BJ (cell line): Measurements from ENCODE around the gene PYCR2. TPM values are rescaled to one million over a fixed set of nuclear protein-coding genes. Genes with fewer than 3 reads are reported as not detected.

ENCODE experiments used
- CTCF ChIA-PET: fragments of 350-600 bp; formaldehyde crosslinking; extraction: SDS; loops from one replicate; lab custom pipeline; 2021; ENCODE audit warnings: antibody characterized with exemption, inconsistent platforms; lab: Yijun Ruan, JAX
- POLR2A ChIA-PET: fragments of 300-600 bp; sonication (Branson Sonifier 250); formaldehyde crosslinking; extraction: SDS; loops from one replicate; lab custom pipeline; 2021; ENCODE audit warnings: antibody characterized with exemption; lab: Charles Lee
- DNase-seq: peaks from one replicate; pipeline ENCODE4 v3.0.0-alpha.2; 2011; ENCODE audit warnings: low read depth
- H3K27me3 ChIP-seq: 2 replicates; pipeline ENCODE4 v1.6.0; 2011; ENCODE audit warnings: low read length; ENCODE audit not compliant: control insufficient read depth, insufficient read depth
- H3K36me3 ChIP-seq: 2 replicates; pipeline ENCODE4 v1.5.1; 2011; ENCODE audit warnings: low read length; ENCODE audit not compliant: control insufficient read depth, insufficient read depth
- H3K4me3 ChIP-seq: 2 replicates; pipeline ENCODE4 v1.5.1; 2011; ENCODE audit warnings: low read depth, mild to moderate bottlenecking, control low read depth, low read length
- polyA plus RNA-seq: library from polyadenylated mRNA; depleted of rRNA; stranded (reverse); fragments of >200 nt; gene quantifications from 2 replicates; pipeline ENCODE4 v1.2.3, GENCODE V29; 2011; rRNA removed
- small RNA-seq: library from RNA; depleted of rRNA; stranded (forward); fragments of <200 nt; gene quantifications from one replicate; pipeline ENCODE3, GENCODE V24; 2012; ENCODE audit warnings: low replicate concordance, low read depth; ENCODE audit not compliant: insufficient read length
- TF ChIP-seq, protein P1 (sequence below): IDR thresholded peaks from 2 replicates; pipeline ENCODE4 v1.5.1; 2011; ENCODE audit warnings: low read depth, mild to moderate bottlenecking, control low read depth, inconsistent platforms, low read length, moderate library complexity; ENCODE audit not compliant: insufficient read depth

Gene PYCR2
- polyA plus RNA-seq, 1 experiment = 81.1 TPM

DNA sequence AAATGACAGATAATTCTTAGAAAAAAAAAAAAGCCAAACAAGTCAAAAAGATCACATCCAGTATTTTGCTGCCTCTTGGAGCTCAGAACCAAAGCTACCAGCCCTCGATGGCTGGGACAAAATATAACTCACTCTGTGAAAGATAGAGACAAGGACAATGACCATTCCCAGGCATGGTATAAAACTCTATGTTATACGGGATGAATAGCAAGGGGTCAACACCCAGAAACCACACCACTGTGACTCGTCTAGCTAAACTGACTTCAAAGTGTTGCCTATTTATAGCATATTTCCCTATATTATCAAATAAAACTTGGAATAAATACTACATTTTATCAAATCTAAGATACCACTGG lies 52.0 kb downstream of the PYCR2 start:
- H3K4me3 ChIP-seq = no peak overlapping the region
- TF ChIP-seq, protein P1, sequence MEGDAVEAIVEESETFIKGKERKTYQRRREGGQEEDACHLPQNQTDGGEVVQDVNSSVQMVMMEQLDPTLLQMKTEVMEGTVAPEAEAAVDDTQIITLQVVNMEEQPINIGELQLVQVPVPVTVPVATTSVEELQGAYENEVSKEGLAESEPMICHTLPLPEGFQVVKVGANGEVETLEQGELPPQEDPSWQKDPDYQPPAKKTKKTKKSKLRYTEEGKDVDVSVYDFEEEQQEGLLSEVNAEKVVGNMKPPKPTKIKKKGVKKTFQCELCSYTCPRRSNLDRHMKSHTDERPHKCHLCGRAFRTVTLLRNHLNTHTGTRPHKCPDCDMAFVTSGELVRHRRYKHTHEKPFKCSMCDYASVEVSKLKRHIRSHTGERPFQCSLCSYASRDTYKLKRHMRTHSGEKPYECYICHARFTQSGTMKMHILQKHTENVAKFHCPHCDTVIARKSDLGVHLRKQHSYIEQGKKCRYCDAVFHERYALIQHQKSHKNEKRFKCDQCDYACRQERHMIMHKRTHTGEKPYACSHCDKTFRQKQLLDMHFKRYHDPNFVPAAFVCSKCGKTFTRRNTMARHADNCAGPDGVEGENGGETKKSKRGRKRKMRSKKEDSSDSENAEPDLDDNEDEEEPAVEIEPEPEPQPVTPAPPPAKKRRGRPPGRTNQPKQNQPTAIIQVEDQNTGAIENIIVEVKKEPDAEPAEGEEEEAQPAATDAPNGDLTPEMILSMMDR = no peak
- DNase-seq = no peak
- no peaks in the 10 kb centered on the region for H3K27me3 ChIP-seq
- POLR2A ChIA-PET = no interaction called here
- CTCF ChIA-PET = interaction anchor here (1.0 to 2.1 kb wide), 3 partner anchors 8 to 397 kb away, joined by 3 to 8 read pairs (median 6); no protein-coding TSS in a partner anchor
- H3K36me3 ChIP-seq = peaks cover 22% of the 10 kb centered on the region

DNA sequence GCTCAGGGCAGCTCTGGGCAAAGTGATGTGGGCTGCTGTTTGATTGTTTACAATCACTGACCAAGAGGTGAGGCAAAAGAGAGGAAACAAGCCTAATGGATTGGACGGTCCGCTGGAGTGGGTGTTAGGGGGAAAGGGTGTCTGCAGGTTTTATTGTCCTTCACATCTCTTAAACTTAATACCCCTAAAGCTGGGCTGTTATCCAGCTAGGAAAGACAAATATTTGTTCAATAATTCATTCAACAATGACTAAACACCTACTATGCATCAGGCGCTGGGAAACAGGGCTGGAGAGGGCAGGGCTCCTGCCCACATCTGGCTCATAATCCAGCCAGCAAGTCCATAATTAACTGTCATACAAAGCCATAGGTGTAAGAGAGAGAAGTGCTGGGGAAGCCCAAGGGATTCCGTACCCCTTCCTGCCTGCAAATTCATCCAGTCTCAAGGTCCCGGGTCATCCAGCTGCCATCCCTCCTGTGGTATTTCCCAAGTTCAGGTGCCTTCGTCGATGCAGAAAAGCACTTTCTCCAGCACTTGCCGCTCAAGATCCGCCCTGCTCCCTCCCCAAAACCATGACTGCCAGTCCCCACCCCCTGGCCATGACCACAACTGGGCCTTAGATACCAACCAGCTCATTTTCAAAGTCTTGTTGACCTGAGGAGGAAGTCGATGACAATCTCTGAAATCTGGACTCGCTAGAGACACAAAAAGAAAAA lies 52.5 kb downstream of the PYCR2 start:
- Histone ChIP-seq H3K4me3 (no peak overlapping the region), H3K27me3 (no peaks in the 10 kb centered on the region), H3K36me3 (peaks cover 21% of the 10 kb centered on the region)
- ChIA-PET CTCF (interaction anchor here (0.5 to 2.1 kb wide), 4 partner anchors 8 to 397 kb away, joined by 3 to 8 read pairs (median 6); no protein-coding TSS in a partner anchor), POLR2A (no interaction called here)
- DNase-seq = no peak
- TF ChIP-seq, protein P1 = no peak

DNA sequence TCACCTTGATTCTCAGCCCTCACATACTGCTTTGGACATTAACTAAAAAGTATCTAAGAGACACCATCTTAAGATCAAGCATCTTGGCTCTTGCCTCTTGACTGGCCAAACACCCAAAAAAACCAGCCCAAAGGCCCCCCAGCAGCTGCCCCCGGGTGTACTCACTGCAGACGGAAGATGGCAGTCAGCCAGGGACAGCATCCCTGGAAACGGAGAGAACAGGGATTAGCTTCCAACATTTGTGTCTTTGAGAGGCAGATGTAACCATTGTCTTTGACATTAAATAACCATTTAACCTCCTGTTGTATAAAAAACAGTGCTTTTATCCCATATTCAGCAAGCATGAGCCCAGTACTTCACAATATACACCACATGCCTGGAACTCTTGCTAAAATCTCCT lies 53.1 kb downstream of the PYCR2 start:
- H3K36me3 ChIP-seq = peaks cover 19% of the 10 kb centered on the region
- ChIA-PET CTCF (interaction anchor here (0.5 to 2.1 kb wide), 3 partner anchors 9 to 396 kb away, joined by 5 to 8 read pairs (median 6); no protein-coding TSS in a partner anchor), POLR2A (no interaction called here)

More for the DNA sequence above, 53.1 kb downstream of the PYCR2 start:
- H3K27me3 ChIP-seq = no peaks in the 10 kb centered on the region
- H3K4me3 ChIP-seq = no peak overlapping the region
- TF ChIP-seq, protein P1 = no peak
- no peak for DNase-seq

Small RNAs within 50 kb of the gene (small RNA-seq; reads per million reads assigned to genes)
- not detected for gene AL117348.1
- not detected for gene NDUFA3P3

Other genes with a start within 250 kb of the PYCR2 start
- gene SRP9, start 146.4 kb downstream of the PYCR2 start, polyA plus RNA-seq = 250 and 272 TPM in 2 replicates
- 17.9 and 34.3 TPM in 2 replicates for gene EPHX1, start 114.1 kb downstream of the PYCR2 start, polyA plus RNA-seq
- 25.3 and 41.8 TPM in 2 replicates for gene TMEM63A, start 41.9 kb downstream of the PYCR2 start, polyA plus RNA-seq
- gene LEFTY1, start 35.1 kb downstream of the PYCR2 start, polyA plus RNA-seq = 0.09 and 0.10 TPM in 2 replicates
- gene LEFTY2, start 17.0 kb upstream of the PYCR2 start, polyA plus RNA-seq = not detected in 2 replicates
- 8.0 and 12.5 TPM in 2 replicates for gene SDE2, start 75.1 kb upstream of the PYCR2 start, polyA plus RNA-seq
- 164 and 168 TPM in 2 replicates for gene H3-3A, start 138.5 kb upstream of the PYCR2 start, polyA plus RNA-seq